Suprapubic skin (tissue), 3 donors: ENCODE results near the gene PCDHB11.

Experiments used
- POLR2A ChIP-seq, 2 donors: fragments of 450-650 bp; IDR thresholded peaks; one replicate each; pipeline ENCODE4 v1.6.1; 2017; ENCODE audit warnings: antibody characterized with exemption in 2 of 2, mild to moderate bottlenecking in 2 of 2, moderate library complexity in 2 of 2
- TF ChIP-seq, protein P1 (sequence below), 2 donors: fragments of 200-600 bp in 1 of 2; fragments of 450-650 bp in 1 of 2; sonication (generic) in 1 of 2; IDR thresholded peaks; one replicate each; pipeline ENCODE4 v1.5.1; 2016 to 2019; ENCODE audit warnings: antibody characterized with exemption in 2 of 2, mild to moderate bottlenecking in 1 of 2, moderate library complexity in 1 of 2

DNA sequence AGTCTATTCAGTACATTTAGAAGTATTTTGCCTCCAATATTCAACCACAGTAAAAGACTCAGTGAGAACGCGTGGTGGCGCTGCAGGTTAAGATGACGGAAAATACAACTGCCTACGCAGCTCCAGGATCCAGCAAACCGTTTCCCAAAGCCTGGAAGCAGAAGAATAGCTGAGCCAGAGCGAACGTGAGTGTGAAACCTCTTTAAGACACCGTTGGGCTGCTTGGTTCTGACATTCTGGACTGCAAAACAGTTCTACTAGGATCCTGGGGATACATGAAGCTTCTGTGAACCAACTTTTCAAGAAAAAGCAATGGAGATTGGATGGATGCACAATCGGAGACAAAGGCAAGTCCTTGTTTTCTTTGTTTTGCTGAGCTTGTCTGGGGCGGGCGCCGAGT is 17.2 kb upstream of the PCDHB11 start, which contains the start of gene PCDHB16:
- TF ChIP-seq, protein P1, sequence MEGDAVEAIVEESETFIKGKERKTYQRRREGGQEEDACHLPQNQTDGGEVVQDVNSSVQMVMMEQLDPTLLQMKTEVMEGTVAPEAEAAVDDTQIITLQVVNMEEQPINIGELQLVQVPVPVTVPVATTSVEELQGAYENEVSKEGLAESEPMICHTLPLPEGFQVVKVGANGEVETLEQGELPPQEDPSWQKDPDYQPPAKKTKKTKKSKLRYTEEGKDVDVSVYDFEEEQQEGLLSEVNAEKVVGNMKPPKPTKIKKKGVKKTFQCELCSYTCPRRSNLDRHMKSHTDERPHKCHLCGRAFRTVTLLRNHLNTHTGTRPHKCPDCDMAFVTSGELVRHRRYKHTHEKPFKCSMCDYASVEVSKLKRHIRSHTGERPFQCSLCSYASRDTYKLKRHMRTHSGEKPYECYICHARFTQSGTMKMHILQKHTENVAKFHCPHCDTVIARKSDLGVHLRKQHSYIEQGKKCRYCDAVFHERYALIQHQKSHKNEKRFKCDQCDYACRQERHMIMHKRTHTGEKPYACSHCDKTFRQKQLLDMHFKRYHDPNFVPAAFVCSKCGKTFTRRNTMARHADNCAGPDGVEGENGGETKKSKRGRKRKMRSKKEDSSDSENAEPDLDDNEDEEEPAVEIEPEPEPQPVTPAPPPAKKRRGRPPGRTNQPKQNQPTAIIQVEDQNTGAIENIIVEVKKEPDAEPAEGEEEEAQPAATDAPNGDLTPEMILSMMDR (IDR thresholded peaks at IDR 0.05) = no peak
- no peak for TF ChIP-seq POLR2A (IDR thresholded peaks at IDR 0.05)
